AG20443 (cell line): Measurements from ENCODE around the gene METTL13.
"Not testable (repeated sequence)": the region's sequence is repeated elsewhere in the genome, so short reads cannot be mapped to it uniquely, and the experiment has no call there.

ENCODE experiments used
- DNase-seq: peaks from one replicate; pipeline ENCODE4 v3.0.0; 2012; ENCODE audit warnings: low spot score, mixed read lengths

The METTL13 gene

DNA sequence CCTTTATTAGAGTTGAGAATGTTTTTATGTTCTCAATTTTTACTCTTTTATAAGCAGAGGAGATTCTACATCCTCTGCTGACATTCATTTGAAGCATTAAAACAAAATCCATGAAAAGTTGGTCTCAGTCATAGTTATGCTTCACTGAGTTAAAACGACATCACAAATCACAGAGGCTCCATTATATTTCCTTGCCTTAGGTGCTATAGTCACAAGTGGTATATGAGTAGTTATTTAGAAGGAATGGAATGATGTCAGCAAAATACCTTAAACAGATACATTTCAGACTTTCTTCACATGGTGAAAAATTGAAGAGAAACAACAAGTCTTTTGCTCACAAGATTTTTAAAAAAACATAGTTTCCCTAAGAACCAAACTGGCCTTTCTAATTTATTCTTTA, 11.7 kb upstream of the METTL13 start:
- no peak for DNase-seq

DNA sequence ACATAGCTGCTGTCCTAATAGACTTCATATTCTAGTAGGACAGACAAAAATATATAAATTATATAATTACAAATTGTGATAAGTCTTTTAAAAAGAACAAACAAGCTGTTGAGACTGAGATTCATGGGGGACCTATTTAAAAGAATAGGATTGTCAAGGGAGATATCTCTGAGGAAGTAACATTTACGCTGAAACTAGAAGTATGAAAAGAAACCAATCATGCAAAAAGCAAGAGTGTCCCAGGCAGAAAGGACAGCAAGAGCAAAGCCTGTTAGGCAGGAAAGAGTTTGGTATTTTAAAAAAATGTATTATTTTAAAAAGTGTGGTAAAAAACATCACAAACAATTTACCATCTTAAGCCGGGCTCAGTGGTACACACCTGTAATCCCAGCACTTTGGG, 9.1 kb upstream of the METTL13 start:
- no peak for DNase-seq

DNA sequence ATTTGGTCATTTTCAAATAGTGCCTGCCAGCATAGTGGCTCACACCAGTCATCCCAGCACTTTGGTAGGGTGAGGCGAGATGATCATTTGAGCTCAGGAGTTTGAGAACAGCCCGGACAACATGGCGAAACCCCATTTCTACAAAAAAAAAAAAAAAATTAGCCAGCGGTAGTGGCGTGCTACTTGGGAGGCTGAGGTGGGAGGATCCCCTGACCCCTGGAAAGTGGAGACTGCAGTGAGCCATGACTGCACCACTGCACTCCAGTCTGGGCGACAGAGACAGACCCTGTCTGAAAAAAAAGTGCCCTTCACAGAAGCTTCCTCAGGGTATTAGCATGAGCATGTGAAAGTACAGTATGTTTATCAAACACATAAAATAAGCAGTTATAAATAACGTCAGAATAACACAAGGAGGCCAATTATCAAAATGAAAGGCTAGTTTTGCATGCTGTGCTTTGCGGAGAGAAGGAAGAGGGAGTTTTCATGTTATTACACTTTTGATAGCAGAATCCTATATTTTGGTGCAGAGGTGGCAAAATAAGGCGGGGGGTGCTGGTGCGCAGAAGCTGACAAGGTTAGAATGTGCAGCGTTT, 781 bp upstream of the METTL13 start:
- no peak for DNase-seq

DNA sequence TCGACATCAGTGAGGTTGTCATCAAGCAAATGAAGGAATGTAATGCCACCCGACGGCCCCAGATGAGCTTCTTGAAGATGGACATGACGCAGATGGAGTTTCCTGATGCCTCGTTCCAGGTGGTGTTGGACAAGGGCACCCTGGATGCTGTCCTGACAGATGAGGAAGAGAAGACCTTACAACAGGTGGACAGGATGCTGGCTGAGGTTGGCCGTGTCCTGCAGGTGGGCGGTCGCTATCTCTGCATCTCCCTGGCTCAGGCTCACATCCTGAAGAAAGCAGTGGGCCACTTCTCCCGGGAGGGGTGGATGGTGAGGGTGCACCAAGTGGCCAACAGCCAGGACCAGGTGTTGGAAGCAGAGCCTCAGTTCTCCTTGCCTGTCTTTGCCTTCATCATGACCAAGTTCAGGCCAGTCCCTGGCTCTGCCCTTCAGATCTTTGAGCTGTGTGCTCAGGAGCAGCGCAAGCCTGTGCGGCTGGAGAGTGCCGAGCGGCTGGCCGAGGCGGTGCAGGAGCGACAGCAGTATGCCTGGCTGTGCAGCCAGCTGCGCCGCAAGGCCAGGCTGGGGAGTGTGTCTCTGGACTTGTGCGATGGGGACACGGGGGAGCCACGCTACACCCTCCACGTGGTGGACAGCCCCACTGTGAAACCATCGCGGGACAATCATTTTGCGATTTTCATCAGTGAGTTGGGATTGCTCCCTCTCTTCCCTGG, 2.5 kb downstream of the METTL13 start:
- no peak for DNase-seq

DNA sequence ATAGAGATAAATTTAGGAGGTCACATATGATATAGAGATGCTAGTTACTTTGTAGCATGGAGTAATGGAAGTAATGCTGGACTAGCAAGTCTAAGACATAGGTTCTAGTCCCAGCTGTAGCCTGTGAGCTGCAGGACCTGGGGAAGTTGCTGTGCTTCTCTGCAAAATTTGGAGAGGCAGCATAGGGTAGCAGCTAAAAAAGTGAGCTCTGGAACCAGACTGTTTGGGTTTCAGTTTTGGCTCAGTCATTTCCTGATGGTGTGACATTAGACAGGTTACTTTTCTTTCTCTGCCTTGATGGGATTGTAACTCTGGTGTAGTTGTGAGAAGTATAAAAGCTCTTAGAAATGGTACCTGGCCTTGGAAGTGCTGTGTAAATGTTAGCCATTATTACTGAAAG, 3.3 kb downstream of the METTL13 start:
- no peak for DNase-seq

DNA sequence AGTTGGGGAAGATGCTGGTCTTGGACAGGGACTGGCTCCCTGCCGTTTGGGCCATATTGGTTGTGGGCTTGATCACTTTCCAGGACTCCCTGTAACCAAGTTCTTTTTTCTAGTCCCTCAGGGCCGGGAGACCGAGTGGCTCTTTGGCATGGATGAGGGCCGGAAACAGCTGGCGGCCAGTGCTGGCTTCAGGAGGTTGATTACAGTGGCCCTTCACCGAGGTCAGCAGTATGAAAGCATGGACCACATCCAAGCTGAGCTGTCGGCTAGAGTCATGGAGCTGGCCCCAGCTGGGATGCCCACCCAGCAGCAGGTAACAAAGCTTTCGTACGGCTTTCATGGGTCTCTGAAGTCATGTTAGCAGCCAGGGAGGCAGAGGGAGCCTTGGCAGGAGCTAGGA, 4.3 kb downstream of the METTL13 start:
- no peak for DNase-seq

DNA sequence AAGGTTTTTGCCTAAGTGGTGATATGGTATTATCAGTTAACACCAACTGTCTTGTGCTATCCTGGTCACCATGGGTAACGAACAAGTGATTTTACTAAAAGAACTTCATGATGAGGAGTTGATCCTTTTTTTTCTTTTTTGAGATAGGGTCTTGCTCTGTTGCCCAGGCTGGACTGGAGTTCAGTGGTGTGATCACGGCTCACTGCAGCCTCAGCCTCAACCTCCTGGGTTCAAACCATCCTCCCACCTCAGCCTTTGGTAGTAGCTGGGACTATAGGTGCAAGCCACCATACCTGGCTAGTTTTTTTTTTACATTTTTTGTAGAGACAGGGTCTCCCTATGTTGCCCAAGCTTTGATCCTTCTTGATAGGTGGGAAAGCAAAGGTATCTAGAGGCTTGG, 5.1 kb downstream of the METTL13 start:
- DNase-seq = no peak

DNA sequence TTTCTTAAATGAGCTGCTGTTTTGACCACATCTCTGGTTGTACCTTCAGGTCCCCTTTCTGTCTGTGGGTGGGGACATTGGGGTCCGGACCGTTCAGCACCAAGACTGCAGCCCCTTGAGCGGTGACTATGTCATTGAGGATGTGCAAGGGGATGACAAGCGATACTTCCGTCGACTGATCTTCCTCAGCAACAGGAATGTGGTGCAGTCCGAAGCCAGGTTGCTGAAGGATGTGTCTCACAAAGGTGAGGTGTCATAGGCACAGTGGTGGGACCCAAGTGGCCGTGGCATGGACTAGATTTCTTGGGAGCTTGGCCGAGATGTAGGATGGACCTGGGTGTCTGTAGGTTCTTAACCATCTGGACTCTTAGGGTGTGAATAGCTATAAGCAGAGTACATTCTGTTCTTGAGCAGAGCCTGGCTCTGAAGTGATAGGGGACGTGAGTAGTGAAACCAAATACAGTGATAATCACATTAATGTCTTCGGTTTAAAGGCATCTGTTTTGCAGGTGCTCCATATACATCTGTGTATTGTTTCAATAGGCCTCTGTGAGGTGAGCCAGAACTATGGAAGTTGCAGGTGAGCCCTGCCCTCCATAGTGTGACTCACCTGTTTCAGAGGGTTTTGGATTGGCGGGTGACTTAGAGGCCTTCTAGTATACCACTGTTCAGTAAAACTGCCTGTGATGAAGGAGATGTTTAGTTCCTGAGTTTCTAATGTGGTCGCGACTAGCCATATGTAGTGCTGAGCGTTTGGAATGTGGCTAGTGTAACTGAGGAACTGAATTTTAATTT, 6.4 kb downstream of the METTL13 start:
- DNase-seq = no peak

DNA sequence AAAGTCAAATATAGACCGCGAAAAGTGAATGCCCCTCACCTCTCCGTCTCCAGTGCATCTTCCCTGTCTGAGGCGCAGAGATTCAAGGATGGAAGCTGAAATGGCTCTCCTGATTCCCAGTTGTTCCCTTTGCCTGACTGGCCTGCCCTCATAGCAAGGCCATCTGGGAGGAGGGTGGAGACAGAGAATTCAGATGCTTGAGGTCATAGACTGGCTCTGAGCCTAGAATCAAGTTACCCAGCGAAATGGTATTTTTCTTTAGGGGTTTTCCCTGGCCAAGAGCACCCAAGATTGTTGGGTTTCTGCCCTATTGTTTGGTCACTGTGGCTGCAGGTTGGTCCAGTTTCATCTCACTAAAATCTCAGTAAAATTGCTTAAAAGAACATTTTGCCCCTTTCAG, 7.2 kb downstream of the METTL13 start:
- peak; percentile 86 for DNase-seq

DNA sequence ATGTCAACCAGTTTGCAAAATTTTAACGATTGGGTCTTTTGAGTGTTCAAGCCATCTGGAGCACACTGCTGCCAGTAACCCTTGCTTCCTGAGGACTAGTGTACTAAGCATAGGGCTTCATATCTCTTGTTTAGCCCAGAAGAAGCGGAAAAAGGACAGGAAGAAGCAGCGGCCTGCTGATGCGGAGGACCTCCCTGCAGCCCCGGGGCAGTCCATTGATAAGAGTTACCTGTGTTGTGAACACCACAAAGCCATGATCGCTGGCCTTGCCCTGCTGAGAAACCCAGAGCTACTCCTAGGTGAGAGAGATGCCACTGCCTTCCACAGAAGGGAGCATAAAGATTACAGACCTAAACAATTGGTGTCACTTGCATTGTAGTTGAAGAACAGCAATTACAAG, 8.9 kb downstream of the METTL13 start:
- DNase-seq = no peak

DNA sequence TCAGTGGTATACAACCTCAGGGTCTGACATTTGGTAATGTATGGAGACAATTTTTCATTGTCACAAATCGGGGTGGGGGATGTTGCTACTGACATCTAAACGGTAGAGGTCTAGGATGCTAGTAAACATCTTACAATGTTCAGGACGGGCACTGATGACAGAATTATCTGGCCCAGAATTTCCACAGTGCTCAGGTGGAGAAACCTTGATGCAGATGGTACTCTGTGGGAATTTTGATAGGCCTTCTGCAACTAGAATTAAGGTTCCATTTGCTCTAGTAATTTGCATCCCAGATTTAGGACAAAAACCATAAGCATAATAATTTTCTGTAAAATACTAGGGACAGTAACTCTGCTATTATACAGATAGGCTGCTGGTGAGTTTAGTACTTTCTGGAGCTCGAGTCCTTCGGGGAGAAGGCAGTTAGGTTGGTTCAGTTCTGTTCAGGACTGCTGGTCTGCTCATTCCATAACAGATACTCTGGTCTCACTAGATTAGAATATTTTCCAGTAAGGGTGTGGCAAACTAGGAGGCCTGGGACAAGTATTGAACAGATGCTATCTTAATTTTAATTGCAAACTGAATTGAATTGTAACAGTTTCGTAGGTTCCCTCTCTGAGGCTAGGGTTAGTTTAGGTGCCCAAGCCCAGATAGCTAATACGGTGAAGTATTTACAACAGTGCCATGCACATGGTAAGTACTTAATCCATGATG, 11.4 kb downstream of the METTL13 start:
- DNase-seq = no peak

DNA sequence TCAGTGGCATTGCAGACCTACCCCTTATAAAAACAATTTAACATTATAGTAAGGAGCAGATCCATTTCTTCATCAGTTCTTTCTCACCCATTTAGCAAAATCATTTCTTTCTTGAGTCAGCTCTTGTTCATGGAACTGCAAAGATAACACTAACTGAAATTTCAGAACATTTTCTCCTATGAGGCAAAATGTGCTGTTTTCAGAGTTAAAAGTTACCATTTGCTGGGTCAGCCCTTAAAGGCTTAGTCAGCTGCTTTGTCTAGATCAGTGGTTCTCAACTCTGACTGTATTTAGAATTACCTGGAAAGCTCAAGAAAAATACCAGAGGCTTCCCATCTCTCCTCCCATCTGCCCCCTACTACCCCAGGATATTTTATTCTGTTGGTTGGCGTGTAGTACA, 12.2 kb downstream of the METTL13 start:
- DNase-seq = no peak

DNA sequence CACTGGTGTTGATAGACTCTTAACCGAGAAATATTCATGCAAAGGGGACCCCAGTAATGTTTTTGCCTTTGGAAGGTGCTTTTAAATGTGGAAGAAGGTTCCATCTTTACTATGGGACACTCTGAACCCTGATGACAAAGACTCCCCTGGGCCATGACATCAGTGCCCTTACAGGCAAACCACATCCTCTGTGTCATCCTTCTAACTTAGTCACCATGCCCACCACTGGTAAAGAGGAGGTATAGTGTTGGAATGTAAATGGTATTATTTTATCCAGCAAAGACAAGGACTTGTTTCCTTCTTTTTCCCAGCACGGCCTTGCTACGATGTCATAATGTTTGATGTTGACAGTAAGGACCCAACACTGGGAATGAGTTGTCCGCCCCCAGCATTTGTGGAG, 12.6 kb downstream of the METTL13 start:
- DNase-seq = peak; percentile 63

DNA sequence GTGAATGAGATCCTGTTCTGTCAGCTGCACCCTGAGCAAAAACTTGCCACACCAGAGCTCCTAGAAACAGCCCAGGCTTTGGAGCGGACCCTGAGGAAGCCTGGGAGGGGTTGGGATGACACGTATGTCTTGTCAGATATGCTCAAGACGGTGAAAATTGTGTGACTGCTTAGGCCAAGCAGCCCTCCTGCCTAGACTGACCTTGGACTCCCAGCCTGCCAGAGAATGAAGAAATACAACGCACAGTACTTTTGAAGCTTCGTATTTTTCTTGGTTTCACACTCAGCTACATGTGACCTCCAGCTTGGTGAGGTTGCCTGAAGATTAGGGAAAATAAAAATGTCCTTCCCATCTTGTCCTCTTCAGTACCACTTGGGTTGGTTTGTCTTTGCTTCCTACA, 15.1 kb downstream of the METTL13 start:
- no peak for DNase-seq

DNA sequence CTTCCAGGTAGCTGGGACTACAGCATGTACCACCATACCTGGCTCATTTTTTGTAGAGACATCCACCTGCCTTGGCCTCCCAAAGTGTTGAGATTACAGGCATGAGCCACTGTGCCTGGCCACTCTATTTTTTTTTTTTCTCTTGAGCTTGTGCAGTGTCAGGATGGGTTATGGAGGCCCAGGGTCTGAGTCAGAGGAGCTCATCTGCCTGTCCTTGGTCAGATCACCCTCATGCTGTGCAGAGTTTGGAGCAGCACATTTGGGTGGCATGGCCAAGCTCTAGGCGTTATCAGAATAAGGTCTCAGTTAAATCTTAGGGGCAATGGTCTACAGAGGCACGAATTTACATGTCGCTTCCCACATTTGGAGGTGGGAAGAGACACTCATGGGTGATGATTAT, 16.9 kb downstream of the METTL13 start:
- no peak for DNase-seq

DNA sequence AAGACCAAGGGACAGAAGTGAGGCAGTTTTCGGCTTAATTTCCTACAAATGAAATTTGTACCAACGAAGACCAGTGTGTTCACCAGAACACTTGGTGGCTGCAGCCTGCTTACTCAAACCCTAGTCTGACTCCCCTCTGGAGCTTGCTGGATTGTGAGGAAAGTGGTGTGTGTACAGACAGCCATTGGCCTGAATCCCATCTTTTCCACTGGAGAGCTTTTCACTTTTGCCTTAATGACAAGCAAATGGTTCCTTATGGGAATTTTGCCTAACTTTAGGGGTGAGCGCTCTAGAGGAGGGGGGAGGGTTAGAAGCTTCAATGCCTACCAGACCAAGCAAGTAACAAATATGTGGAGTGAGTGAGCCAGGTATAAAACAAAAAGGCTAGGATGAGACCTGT, 17.3 kb downstream of the METTL13 start:
- DNase-seq = no peak

DNA sequence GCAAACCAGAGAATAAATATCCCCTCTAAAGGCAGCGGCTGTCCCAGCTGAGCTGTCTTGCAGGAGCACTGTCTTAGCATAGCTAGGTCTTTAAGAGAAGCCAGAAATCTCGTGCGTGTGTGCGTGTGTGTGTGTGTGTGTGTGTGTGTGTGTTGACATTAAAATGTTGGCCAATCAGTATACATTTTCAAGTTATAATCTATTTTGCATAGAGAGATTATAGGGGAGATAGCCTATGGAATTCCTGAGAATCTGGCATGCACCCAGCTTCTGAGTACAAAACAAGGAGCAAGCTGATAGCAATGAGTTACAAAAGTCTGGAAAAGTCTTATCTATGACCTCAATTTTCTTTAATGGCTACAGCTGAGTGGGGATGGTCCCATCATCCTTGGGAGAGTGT, 17.7 kb downstream of the METTL13 start:
- DNase-seq = no peak

DNA sequence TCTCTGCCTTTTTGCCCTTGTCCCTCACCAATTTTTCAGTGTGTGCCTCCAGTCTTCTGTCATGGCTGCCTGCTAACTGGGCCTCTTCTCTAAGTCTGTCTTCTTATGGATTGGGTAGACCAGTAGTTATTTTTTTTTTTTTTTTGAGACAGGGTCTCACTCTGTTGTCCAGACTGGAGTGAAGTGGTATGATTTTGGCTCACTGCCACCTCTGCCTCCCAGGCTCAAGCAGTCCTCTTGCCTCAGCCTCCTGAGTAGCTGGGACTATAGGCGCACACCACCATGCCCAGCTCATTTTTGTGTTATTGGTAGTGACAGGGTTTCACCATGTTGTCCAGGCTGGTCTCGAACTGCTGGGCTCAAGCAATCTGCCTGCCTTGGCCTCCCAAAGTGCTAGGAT, 18.2 kb downstream of the METTL13 start:
- DNase-seq = not testable (repeated sequence)

DNA sequence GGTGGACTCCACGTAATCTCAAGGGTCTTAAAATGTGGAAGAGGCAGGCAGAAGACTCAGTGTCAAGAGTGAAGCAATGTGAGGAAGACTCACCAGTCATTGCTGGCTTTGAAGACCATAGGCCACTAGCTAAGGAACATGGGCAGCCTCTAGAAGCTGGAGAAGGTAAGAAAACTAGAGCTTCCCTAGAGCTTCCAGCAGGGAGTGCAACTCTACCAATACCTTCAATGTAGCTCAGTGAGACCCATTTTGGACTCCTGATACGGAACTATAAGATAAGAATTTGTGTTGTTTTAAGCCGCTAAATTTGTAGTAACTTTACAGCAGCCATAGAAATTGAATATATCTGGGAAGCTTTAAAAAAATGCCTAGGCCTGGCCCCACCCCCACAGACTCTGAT, 18.9 kb downstream of the METTL13 start:
- no peak for DNase-seq

DNA sequence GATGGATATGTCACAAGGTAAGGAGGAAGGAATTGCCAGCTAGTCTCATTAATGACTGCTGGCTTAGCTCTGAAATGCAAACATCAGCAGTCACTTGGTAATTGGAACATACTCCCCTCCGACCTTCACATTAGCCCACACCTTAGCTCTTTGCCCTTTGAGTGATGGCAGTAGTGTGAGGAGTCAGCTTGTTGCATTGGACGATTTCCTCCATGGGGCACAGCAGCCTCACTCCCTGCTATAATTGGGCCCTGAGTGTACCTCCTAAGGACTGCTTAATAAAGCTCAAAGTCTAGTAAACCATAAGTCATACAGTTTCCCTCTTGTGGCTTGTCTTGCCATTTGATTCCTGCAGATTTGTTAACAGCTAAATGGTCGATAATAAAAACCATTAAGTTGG, 19.4 kb downstream of the METTL13 start:
- DNase-seq = no peak

DNA sequence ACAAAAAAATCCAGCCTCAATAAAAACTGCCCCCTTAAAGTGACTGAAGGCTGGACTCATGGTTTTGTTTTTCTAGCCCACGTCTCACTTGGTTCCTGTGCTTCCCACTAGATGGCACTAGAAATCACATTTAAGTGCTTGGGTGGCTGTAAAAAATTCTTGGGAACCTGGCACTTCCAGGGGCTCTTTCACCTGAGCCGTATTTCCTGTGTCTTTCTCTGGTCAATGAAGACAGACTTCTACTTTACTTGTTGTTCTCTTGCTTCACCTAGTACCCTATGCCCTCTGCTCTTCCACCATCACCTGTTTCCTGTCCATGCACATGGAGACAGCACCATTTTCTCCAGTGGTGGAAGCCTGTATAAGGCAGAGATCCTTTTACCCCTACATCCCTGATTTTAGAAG, 20.0 kb downstream of the METTL13 start:
- DNase-seq = peak; percentile 60

DNA sequence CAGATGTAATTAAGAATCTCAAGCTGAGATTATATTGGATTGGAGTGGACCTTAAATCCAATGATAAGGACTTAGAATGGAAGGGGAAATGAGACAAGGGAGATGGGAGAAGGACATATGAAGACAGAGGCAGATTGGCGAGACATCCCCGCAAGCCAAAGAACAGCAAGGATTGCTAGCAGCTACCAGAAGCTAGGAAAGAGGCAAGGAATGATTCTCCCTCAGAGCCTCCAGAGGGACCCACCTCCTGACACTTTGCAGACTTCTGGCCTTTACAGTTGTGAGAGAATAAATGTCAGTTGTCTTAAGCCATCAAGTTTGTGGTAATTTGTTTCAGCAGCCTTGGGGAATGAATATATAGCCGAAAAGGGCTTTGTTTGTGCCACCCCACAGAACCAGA, 20.7 kb downstream of the METTL13 start:
- DNase-seq = no peak

DNA sequence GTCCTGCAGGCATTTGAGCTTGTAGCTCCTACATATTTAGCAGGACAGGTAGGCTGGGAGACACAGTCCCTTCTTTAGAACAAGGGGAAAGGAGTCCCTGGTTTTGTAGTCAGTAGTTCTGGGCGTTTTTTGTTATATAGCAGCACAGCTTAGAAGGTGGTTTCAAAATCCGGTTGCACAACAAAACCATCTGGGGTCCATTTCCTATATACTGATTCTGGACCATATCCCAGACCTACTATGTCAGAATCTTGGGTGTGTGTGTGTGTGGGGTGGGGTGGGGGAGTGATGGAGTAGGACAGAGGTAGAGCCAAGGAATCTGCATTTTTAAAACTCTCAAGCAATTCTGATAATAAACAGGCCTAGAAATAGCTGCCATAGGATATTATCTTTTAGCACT, 21.6 kb downstream of the METTL13 start:
- peak; percentile 63 for DNase-seq
